ENCODE measurements around the gene LCMT1. TPM values are rescaled to one million over a fixed set of nuclear protein-coding genes. Genes with fewer than 3 reads are reported as not detected.
"Not testable (repeated sequence)": the region's sequence is repeated elsewhere in the genome, so short reads cannot be mapped to it uniquely, and the experiment has no call there.

The LCMT1 gene
- total and polyA plus RNA-seq, 2 of the 13 experiments (the other 11 are each of a cell fraction or from before 2014, with no cell fraction given): 41.2 to 48.7 TPM

DNA sequence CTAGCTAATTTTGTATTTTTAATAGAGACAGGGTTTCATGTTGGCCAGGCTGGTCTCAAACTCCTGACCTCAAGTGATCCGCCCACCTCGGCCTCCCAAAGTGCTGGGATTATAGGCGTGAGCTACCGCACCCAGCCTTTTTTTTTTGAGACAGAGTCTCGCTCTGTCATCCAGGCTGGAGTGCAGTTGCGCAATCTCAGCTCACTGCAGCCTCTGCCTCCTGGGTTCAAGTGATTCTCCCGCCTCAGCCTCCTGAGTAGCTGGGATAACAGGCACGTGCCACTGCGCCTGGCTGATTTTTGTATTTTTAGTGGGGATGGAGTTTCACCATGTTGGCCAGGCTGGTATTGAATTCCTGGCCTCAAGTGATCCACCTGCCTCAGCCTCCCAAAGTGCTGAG is 56.4 kb downstream of the LCMT1 start:
- H4K20me1 ChIP-seq (ENCODE audit: insufficient read depth, low read length); H2AFZ ChIP-seq (ENCODE audit: low read length); H3K4me3 ChIP-seq (replicated peaks in 1 of 3; ENCODE audit: insufficient read depth in 1 of 3, low read depth in 2 of 3, low read length in 3 of 3); H3K9me3 ChIP-seq (ENCODE audit: low read length); H3K9ac ChIP-seq (ENCODE audit: insufficient read depth, low read depth, low read length); ATAC-seq; CTCF ChIA-PET (ENCODE audit: low intra/inter-chr PET ratio, low total read pairs); H3K79me2 ChIP-seq (ENCODE audit: insufficient read depth, low read length); H3K27ac ChIP-seq (ENCODE audit: extremely low read length, insufficient read depth, low read length); H3K27me3 ChIP-seq (ENCODE audit: control insufficient read depth in 1 of 2, insufficient read depth in 2 of 2, low read length in 2 of 2); BruUV-seq (replicated peaks); DNase-seq (ENCODE audit: low spot score); intact Hi-C loops (cut with micrococcal nuclease; ENCODE audit: unreplicated experiment); H3K4me2 ChIP-seq (ENCODE audit: low read depth, low read length); FAIRE-seq; in situ Hi-C loops (cut with HindIII; ENCODE audit: extremely low pct_ligation_motif_present, low pct_unique_long_range_greater_than_20kb); H3K4me1 ChIP-seq (ENCODE audit: insufficient read depth, low read length): not testable (repeated sequence)
- WGBS (ENCODE audit: low lambda C conversion rate): 97% methylated on average over 9 of the region's 9 CpGs
- TF ChIP-seq CEBPB (IDR thresholded peaks at IDR 0.05; ENCODE audit: borderline replicate concordance, low read depth, low read length) (peak; percentile 76), CEBPG (CRISPR knock-in tag; IDR thresholded peaks at IDR 0.05) (peak; percentile 88)
- TF ChIP-seq, protein P1, sequence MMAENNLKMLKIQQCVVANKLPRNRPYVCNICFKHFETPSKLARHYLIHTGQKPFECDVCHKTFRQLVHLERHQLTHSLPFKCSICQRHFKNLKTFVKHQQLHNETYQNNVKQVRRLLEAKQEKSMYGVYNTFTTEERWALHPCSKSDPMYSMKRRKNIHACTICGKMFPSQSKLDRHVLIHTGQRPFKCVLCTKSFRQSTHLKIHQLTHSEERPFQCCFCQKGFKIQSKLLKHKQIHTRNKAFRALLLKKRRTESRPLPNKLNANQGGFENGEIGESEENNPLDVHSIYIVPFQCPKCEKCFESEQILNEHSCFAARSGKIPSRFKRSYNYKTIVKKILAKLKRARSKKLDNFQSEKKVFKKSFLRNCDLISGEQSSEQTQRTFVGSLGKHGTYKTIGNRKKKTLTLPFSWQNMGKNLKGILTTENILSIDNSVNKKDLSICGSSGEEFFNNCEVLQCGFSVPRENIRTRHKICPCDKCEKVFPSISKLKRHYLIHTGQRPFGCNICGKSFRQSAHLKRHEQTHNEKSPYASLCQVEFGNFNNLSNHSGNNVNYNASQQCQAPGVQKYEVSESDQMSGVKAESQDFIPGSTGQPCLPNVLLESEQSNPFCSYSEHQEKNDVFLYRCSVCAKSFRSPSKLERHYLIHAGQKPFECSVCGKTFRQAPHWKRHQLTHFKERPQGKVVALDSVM (CRISPR knock-in tag; IDR thresholded peaks at IDR 0.05): peak; percentile 73
- H3K36me3 ChIP-seq (replicated peaks in 1 of 2; ENCODE audit: control insufficient read depth in 1 of 2, insufficient read depth in 2 of 2, low read length in 2 of 2): peaks cover 16 to 73% of the 10 kb centered on the region in 2 experiments
- POLR2A ChIA-PET: interaction anchor here (1.5 kb wide), 1 partner anchor 9 kb away, joined by 7 read pairs; no protein-coding TSS in a partner anchor

DNA sequence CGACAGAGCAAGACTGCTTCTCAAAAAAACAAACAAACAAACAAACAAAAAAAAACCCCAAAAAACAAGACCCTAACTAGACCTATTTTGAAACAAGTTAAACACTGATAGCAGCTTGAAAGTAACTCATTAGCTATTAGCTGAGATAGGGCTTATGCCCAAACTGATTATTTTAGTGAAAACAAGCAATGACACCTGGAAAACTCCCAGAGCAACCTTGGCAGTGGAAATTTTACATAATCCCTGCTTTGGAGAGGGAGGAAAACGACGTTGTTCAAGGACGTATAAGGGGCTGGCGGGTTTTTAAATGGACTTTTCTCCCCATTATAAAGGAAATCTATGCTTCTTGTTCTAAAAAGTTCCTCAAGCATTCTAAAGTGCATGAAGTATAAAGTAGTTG is 59.8 kb downstream of the LCMT1 start:
- POLR2A ChIA-PET: no interaction called here
- FAIRE-seq (no peak), DNase-seq (ENCODE audit: low spot score) (no peak), ATAC-seq (no peak)
- no peak for TF ChIP-seq ZC3H4 (CRISPR knock-in tag; IDR thresholded peaks at IDR 0.05; ENCODE audit: borderline replicate concordance)
- TF ChIP-seq ZNF530 (CRISPR knock-in tag; IDR thresholded peaks at IDR 0.05; ENCODE audit: low read depth): no peak
- no peak for TF ChIP-seq SRSF9 (IDR thresholded peaks at IDR 0.05; ENCODE audit: borderline replicate concordance, insufficient read depth, low read depth, low read length, poor library complexity, severe bottlenecking)
- Histone ChIP-seq H3K36me3 (replicated peaks in 1 of 2; ENCODE audit: control insufficient read depth in 1 of 2, insufficient read depth in 2 of 2, low read length in 2 of 2) (peaks cover 9 to 45% of the 10 kb centered on the region in 2 experiments; a peak in 4 of 5 replicates), H3K27ac (ENCODE audit: extremely low read length, insufficient read depth, low read length) (no peak overlapping the region), H2AFZ (ENCODE audit: low read length) (no peak overlapping the region), H3K79me2 (ENCODE audit: insufficient read depth, low read length) (no peaks in the 10 kb centered on the region), H3K4me3 (replicated peaks in 1 of 3; ENCODE audit: insufficient read depth in 1 of 3, low read depth in 2 of 3, low read length in 3 of 3) (no peak overlapping the region), H3K9ac (ENCODE audit: insufficient read depth, low read depth, low read length) (no peak overlapping the region), H3K4me1 (ENCODE audit: insufficient read depth, low read length) (peaks cover 7% of the 10 kb centered on the region; the same call in 1 of the 2 replicates), H3K9me3 (ENCODE audit: low read length) (no peaks in the 10 kb centered on the region), H4K20me1 (ENCODE audit: insufficient read depth, low read length) (no peaks in the 10 kb centered on the region), H3K27me3 (ENCODE audit: control insufficient read depth in 1 of 2, insufficient read depth in 2 of 2, low read length in 2 of 2) (no peaks in the 10 kb centered on the region), H3K4me2 (ENCODE audit: low read depth, low read length) (no peak overlapping the region)
- intact Hi-C loops (cut with micrococcal nuclease; ENCODE audit: unreplicated experiment): no loop called here
- CTCF ChIA-PET (ENCODE audit: low intra/inter-chr PET ratio, low total read pairs): no interaction called here
- no TSS peak for BruUV-seq (replicated peaks)
- in situ Hi-C loops (cut with HindIII; ENCODE audit: extremely low pct_ligation_motif_present, low pct_unique_long_range_greater_than_20kb): no loop called here
- 78% methylated on average over 5 of the region's 5 CpGs for WGBS (ENCODE audit: low lambda C conversion rate)
